K562 (cell line): ENCODE data around the gene ADAMTS7. TPM values are rescaled to one million over a fixed set of nuclear protein-coding genes. Genes with fewer than 3 reads are reported as not detected.

Experiments used
- ARNT ChIP-seq, 2 experiments: fragments of 450-650 bp; IDR thresholded peaks; 2 replicates each; pipeline ENCODE4 v1.6.1; 2016; ENCODE audit warnings: mild to moderate bottlenecking in 1 of 2
- CBX1 ChIP-seq: sonication (generic); IDR thresholded peaks from 2 replicates; pipeline ENCODE4 v1.6.1; 2016; ENCODE audit warnings: antibody characterized with exemption, low read depth, mild to moderate bottlenecking
- CBX2 ChIP-seq: fragments of 200-600 bp; sonication (generic); IDR thresholded peaks from one replicate; pipeline ENCODE4 v1.6.1; 2012; ENCODE audit warnings: mild to moderate bottlenecking, low read length, inconsistent platforms; ENCODE audit not compliant: insufficient read depth, poor library complexity, severe bottlenecking
- CXXC5 ChIP-seq: fragments of 250-450 bp; sonication (Bioruptor Pico); IDR thresholded peaks from 2 replicates; pipeline ENCODE4 v1.8.0; 2022; ENCODE audit warnings: inconsistent platforms, mild to moderate bottlenecking, moderate library complexity
- ERF ChIP-seq: fragments of 450-650 bp; formaldehyde crosslinking; IDR thresholded peaks from 2 replicates; pipeline ENCODE4 v1.4.0; 2020; ENCODE audit warnings: mild to moderate bottlenecking, mixed read lengths
- HOXB6 ChIP-seq: fragments of 250-450 bp; sonication (Bioruptor Pico); IDR thresholded peaks from 2 replicates; pipeline ENCODE4 v1.5.1; 2022; ENCODE audit warnings: mild to moderate bottlenecking, borderline replicate concordance
- L3MBTL2 ChIP-seq: fragments of 450-650 bp; IDR thresholded peaks from 2 replicates; pipeline ENCODE4 v1.6.1; 2016; ENCODE audit warnings: mild to moderate bottlenecking, moderate library complexity
- MAFG ChIP-seq: fragments of 450-650 bp; conservative IDR thresholded peaks from 2 replicates; pipeline ENCODE4 v1.6.1; 2016; ENCODE audit warnings: missing genetic modification characterization, missing compliant biosample characterization
- PRDM10 ChIP-seq: fragments of 450-650 bp; IDR thresholded peaks from 2 replicates; pipeline ENCODE4 v1.6.1; 2018; ENCODE audit not compliant: partially characterized antibody
- RBBP5 ChIP-seq: fragments of 200-600 bp; sonication (generic); IDR thresholded peaks from 2 replicates; pipeline ENCODE4 v1.6.1; 2012; ENCODE audit warnings: borderline replicate concordance, mild to moderate bottlenecking, low read length, control low read depth, inconsistent platforms; ENCODE audit not compliant: insufficient read depth, poor library complexity, severe bottlenecking
- RNF219 ChIP-seq: fragments of 250-450 bp; sonication (Bioruptor Pico); IDR thresholded peaks from 2 replicates; pipeline ENCODE4 v1.5.0; 2022; ENCODE audit warnings: mild to moderate bottlenecking
- ZNF445 ChIP-seq: fragments of 250-450 bp; sonication (Bioruptor Pico); IDR thresholded peaks from 2 replicates; pipeline ENCODE4 v1.4.0; 2020; ENCODE audit warnings: low read depth, mild to moderate bottlenecking, moderate library complexity
- polyA plus RNA-seq, 8 experiments: library from polyadenylated mRNA; depleted of rRNA in 4 of 8; stranded (reverse) in 5 of 8; unstranded in 3 of 8; fragments of >200 nt; fragmentation: Nextera tagmentation in 2 of 8; fragmentation: Illumina TruSeq in 1 of 8; extraction: Ambion mirVana in 2 of 8; extraction: Trizol in 1 of 8; gene quantifications; 2 replicates each; pipeline versions ENCODE4 v1.2.1 to v1.2.3, GENCODE V29; 2011 to 2014; ENCODE audit warnings: inconsistent platforms in 1 of 8, missing spikeins in 1 of 8
- total RNA-seq, 7 experiments: library from RNA; depleted of rRNA in 6 of 7; stranded (reverse); fragments of >200 nt in 6 of 7; fragmentation: Illumina TruSeq in 2 of 7; extraction: Trizol in 2 of 7; gene quantifications; 2 replicates each; pipeline versions ENCODE4 v1.2.1 to v1.2.3, GENCODE V29; 2011 to 2021; ENCODE audit warnings: low replicate concordance in 1 of 7
- TF ChIP-seq, protein P1 (sequence below), 2 experiments: fragments of 450-650 bp; IDR thresholded peaks; 2 replicates each; pipeline ENCODE4 v1.6.1; 2016; ENCODE audit warnings: mild to moderate bottlenecking in 2 of 2, borderline replicate concordance in 1 of 2, low read depth in 1 of 2, moderate library complexity in 1 of 2

The ADAMTS7 gene
- total and polyA plus RNA-seq, 9 of the 15 experiments (the other 6 are each of a cell fraction or from before 2014, with no cell fraction given): 0.05 to 0.07 TPM; not detected in 7

- no peak for TF ChIP-seq PRDM10
- no peak for TF ChIP-seq ZNF445 (CRISPR knock-in tag)
- TF ChIP-seq RNF219 (CRISPR knock-in tag): no peak
- TF ChIP-seq ERF: no peak
- no peak for TF ChIP-seq RBBP5
- no peak for TF ChIP-seq HOXB6 (CRISPR knock-in tag)
- TF ChIP-seq CBX2: no peak
- no peak for TF ChIP-seq L3MBTL2
- TF ChIP-seq CXXC5: no peak
- TF ChIP-seq, protein P1, sequence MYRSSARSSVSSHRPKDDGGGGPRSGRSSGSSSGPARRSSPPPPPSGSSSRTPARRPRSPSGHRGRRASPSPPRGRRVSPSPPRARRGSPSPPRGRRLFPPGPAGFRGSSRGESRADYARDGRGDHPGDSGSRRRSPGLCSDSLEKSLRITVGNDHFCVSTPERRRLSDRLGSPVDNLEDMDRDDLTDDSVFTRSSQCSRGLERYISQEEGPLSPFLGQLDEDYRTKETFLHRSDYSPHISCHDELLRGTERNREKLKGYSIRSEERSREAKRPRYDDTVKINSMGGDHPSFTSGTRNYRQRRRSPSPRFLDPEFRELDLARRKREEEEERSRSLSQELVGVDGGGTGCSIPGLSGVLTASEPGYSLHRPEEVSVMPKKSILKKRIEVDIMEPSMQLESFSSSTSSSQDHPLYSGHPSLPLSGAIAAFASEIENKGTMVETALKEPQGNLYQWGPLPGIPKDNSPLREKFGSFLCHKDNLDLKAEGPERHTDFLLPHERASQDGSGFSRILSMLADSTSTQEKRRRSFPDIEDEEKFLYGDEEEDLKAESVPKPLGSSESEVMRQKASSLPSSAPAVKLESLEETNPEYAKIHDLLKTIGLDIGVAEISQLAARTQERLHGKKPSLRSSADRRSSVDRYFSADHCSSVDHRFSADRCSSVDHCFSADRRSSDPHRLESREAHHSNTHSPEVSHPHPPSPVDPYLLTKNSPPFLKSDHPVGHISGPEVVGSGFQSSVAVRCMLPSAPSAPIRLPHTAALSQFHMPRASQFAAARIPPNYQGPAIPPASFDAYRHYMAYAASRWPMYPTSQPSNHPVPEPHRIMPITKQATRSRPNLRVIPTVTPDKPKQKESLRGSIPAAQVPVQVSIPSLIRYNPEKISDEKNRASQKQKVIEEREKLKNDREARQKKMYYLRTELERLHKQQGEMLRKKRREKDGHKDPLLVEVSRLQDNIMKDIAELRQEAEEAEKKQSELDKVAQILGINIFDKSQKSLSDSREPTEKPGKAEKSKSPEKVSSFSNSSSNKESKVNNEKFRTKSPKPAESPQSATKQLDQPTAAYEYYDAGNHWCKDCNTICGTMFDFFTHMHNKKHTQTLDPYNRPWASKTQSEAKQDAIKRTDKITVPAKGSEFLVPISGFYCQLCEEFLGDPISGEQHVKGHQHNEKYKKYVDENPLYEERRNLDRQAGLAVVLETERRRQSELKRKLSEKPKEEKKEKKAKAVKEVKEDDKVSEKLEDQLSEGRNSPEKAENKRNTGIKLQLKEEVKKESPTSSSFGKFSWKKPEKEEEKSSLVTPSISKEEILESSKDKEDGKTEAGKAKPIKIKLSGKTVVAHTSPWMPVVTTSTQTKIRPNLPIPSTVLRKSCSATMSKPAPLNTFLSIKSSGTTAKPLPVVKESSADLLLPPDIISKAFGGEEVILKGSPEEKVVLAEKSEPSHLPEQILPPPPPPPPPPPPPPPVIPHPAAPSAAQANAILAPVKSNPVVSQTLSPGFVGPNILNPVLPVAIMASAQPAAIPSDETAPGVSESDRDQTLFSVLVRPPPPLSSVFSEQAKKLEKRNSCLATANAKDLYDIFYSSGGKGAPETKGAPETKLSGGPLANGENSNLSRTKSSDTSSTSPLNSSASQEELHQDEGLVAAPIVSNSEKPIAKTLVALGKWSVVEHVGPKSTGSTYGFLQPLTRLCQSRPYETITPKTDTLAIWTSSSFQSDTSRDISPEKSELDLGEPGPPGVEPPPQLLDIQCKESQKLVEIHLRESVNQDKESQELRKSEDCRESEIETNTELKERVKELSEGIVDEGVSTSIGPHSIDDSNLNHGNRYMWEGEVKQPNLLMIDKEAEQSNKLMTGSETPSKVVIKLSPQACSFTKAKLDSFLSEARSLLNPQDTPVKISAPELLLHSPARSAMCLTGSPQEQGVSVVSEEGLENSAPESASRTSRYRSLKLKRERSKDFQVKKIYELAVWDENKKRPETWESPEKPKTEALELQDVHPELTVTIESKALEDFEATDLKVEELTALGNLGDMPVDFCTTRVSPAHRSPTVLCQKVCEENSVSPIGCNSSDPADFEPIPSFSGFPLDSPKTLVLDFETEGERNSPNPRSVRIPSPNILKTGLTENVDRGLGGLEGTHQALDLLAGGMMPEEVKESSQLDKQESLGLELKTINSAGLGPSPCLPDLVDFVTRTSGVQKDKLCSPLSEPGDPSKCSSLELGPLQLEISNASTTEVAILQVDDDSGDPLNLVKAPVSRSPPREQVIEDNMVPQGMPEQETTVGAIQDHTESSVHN (IDR thresholded peaks at IDR 0.05; ENCODE audit: borderline replicate concordance in 1 of 2, low read depth in 1 of 2): no peak
- TF ChIP-seq MAFG (tag): no peak
- no peak for TF ChIP-seq ARNT (IDR thresholded peaks at IDR 0.05)
- no peak for TF ChIP-seq CBX1
Measured at GRCh38 chr15:78800806-78801205, 10.5 kb downstream of the ADAMTS7 start (continued).
